HG02763 (cell line): ENCODE results near the gene TSPAN9.

Source experiments
- ATAC-seq: cut with Tn5 transposase; IDR thresholded peaks from one replicate; pipeline ENCODE4 v1.9.1; 2021; ENCODE audit warnings: mild to moderate bottlenecking, moderate library complexity; ENCODE audit not compliant: unreplicated experiment

Gene TSPAN9

GRCh38 chr12:3075315-3075714, 1.9 kb upstream of the TSPAN9 start:
- ATAC-seq, result no peak

- peak; percentile 9 for ATAC-seq
Measured at GRCh38 chr12:3077572-3078081, 448 bp downstream of the TSPAN9 start.

GRCh38 chr12:3078086-3078820, 1.1 kb downstream of the TSPAN9 start:
- no peak for ATAC-seq

DNA sequence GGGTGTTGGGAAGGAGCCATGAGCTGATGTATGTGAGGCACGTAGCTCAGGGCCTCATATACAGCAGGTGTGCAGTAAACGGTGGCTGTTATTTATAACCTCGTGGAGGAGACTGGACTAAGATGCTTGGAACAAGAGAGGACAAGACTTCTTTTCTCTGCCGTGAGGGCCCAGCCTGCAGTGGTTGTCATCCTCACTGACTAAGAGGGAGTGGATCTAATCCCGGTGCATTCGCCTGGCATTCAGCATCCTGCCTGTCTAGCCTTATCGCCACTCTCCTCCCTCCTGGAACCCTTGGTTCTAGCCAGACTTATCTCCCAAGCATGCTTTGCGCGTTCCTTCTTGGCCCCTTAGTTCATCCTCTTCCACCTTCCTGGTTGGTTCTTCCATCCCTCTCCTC, 3.9 kb downstream of the TSPAN9 start:
- ATAC-seq, result no peak

DNA sequence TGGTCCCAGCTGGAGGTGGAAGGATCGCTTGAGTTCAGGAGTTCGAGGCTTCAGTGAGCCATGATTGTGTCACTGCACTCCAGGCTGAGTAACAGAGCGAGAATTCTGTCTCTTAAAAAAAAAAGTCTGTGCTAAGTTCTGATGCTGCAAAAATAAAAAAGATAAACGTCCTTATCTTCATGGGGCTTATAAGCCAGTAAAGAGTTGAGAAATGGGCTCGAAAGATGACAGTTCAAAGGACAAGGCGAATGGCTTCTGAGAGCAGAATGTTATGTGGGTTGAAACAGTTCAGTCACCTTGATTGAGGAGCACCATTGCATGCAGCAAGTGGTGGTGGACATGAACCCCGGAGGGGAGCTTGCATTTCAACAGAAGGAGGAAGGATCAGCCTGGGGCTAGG, 4.7 kb downstream of the TSPAN9 start:
- ATAC-seq, result no peak

DNA sequence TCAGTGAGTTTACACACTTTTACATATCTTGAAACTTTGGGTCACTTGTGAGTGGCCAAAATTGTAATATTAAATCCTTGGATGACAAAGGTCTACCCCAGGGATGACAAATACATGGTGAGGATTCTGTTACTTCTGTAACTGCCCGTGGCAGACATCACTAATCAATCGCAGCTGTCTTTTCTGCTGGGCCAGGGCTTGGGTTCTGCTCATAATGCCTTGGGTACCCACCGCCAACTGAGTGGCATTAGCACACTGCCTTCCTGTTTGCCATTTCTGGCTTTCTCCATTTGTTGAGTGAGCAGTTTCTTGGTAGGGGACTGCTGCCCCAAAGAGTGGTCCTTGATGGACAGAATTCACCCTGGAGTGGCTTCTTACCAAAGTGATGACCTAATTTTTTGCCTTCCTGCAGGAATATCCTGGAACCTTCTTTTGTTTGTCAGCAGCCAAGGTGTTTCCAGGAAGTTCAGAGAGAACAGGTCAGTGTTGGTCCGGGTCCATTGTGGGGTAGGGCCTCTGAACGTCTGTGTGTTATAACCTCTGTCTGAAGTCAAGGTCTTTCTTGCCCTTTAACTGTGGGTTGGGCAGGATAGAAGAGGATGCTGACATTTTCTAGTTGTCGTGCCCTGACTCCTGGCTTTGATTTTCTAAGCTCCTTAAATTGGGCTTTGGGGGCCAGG, 6.2 kb downstream of the TSPAN9 start:
- no peak for ATAC-seq

DNA sequence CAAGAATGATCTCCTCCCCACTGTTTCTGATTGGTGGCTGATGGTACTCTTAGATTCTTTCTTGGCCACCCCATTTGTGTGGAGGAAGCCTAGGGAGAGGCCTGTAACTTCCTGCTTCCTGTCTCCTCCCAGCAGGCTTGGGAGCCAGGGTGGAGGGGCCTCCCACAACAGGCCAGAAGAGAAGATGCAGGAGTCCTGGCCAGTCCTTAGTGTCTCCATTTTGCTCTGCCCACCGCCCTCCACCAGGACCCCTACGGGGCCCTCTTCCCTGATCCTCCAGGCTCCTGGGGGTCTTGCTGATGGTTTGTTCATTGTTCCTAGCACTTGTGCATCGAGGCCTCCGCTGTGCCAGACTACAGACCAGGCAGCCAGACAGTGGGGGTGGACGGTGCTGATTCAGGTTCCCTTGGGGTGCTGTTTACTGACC, 6.8 kb downstream of the TSPAN9 start:
- ATAC-seq, result no peak

GRCh38 chr12:3084742-3085141, 7.6 kb downstream of the TSPAN9 start:
- no peak for ATAC-seq

GRCh38 chr12:3085341-3086139, 8.4 kb downstream of the TSPAN9 start:
- ATAC-seq, result no peak

GRCh38 chr12:3086211-3086610, 9.0 kb downstream of the TSPAN9 start:
- ATAC-seq, result no peak

DNA sequence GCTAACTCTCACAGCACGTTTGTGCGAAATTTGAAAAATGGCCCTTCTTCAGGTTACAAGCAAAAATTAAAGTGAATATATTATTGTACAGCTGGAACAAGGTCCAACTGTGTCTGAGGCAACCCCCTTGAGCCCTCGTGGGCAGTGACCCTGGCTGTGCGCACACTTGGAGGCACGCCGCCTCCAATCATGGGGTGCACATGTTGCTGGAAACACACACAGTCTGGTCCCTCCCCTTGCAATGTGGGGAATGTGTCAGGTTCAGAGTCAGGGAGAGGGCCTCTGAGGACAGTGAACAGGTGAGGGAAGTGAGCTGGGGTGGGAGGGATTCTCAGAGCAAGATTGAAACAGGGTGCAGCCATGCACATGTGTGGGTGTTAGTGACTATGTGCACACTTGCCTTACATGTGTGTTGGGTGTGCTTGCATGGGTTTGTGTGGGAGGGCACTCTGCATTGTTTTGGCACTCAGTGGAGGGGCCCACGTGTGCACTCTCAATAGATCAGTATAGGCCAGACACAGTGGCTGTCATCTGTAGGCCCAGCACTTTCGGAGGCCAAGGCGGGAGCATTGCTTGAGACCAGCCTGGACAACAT, 9.6 kb downstream of the TSPAN9 start:
- no peak for ATAC-seq

- no peak for ATAC-seq
Measured at GRCh38 chr12:3087758-3088650, 10.8 kb downstream of the TSPAN9 start.

- no peak for ATAC-seq
Measured at GRCh38 chr12:3089588-3089987, 12.4 kb downstream of the TSPAN9 start.

DNA sequence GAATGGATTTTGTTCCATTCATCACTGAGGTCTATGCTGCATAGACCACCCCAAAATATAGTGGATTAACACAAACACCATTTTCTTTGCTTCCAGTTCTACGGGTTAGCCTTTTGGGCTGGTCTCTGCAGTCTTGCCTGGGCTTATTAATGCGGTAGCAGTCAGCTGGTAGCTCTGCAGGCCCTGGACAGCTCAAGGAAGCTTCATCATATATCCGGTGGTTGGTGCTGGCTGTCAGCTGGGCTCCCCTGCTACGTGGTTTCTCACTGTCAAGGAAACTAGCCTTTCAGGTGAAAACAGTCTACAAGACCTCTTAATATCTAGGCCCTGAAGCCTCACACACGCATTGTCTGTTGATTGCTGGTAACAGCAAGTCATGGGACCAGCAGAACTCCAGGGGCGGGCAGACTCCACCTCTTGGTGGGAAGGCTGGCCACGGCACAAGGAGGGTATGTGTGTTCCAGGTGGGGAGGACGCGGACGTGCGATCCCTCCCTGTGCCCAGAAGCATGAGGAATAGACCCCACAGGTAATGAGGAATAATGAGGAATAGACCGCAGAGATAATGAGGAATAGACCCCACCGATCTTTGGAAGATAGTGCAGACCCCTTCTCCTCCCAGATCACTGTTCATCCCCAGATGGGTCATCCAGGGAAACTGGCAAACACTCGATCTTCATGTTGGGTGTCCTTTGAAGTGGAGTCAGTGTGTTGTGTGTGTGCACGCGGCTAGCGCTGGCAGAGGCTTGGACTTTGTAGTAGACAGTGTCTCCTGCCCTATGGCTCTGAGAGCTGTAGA, 13.3 kb downstream of the TSPAN9 start:
- no peak for ATAC-seq

GRCh38 chr12:3091038-3091319, 13.8 kb downstream of the TSPAN9 start:
- no peak for ATAC-seq

DNA sequence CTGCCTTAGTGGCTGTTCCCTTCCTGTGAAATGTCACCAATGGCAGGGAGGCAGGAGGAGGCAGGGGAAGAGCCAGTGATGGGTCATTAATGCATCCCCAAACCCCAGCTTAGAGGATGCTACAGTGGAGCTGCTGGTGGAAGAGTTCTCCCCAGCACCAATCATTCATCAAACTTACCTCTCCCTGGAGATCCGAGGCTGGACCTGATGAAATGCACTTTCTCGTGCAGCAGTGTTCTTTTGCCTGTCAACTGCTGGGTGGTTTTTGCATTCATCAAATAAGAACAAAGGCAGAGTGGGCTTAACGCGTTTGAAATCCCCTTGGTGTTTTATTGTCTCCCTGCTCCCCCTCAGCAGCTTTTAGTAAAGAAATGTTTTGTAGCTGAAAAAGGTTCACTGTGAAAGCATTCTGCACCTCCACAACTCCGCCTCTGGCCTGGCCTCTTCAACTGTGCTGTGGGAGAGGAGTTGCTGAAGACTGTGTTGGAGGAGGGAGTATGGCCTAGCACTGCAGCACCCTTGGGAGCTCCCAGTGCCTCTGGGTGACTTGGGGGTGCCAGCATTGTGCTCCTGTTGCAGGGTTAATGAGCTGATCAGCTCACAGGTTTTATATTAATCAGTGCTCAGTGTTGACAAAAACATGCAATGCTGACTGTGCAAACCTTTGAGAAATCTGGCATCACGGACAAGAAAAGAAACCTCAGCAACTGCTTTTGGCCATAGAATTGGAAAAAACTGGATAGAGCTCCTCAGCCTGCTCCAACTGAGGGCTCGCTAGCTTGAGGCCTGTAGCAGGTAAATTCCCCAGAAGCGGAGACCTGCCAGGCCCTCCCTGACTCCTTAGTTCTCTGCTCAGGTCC, 14.4 kb downstream of the TSPAN9 start:
- no peak for ATAC-seq

DNA sequence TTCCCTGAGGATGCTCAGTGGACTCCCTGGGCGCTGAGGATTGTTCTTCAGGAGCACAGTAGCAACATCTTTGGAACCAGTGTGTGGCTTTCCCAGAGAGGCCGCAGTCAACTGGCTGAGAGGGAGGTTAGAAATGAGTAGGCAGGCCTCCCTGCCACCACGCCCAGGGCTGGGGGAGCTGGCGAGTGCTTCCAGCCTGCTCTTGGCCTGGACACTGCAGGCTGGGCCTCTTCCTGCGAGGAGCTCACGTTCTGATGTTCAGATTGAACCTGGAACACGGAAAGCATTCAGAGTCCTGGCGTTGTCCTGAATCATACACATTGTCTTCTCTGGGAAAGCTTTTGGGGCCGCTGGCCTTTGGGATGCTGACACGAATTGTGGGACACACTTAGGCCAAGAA, 15.6 kb downstream of the TSPAN9 start:
- no peak for ATAC-seq

DNA sequence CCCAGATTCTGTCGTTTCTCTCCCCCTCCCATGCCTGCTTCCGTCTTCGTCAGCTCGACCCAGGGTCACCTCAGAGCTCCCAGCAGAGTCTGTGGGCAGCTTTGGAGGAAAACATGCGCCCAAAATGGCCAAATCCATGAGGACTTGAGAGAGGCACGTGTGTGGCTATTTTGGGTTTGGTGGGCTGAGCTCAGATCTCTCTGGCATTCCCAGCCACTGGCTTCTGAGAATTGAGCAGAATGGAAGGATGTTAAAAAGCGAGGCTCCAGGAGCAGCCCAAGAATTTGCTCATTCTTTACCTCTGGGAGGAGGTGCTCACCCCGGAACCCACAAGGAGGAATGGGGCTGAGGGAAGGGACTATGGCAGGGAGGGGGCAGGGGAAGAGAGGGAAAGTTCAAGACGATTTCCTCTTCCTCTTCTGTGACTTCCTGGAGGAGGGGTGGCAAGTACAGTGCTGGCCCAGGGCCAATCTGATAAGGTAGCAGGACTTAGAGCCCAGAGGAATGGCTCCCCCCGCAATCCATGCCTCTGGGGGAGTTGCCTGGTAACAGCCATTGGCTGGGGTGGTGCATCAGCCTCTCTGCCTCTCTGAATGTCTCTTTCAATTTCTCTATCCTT, 20.1 kb downstream of the TSPAN9 start:
- no peak for ATAC-seq
